GM12878 (cell line): ENCODE results near the gene LPIN3. TPM values are rescaled to one million over a fixed set of nuclear protein-coding genes. Genes with fewer than 3 reads are reported as not detected.

ENCODE experiments used
- ATAC-seq: fragments of 200-7000 bp; cut with Tn5 transposase; 3 replicates; pipeline ENCODE4 v1.9.1; 2020; ENCODE audit warnings: mild to moderate bottlenecking, moderate library complexity
- BruUV-seq: library from RNA; stranded (reverse); fragments of 400-500 nt; replicated peaks from 2 replicates; lab custom pipeline; 2021; lab: Mats Ljungman, UMichigan
- CTCF ChIA-PET: fragments of 300-600 bp; sonication (Branson Sonifier 250); formaldehyde crosslinking; extraction: SDS; loops from one replicate; lab custom pipeline; 2021; ENCODE audit warnings: inconsistent platforms; lab: Yijun Ruan, JAX
- POLR2A ChIA-PET: fragments of 350-600 bp; formaldehyde crosslinking; extraction: SDS; loops from one replicate; lab custom pipeline; 2021; ENCODE audit warnings: inconsistent platforms; lab: Charles Lee
- RAD21 ChIA-PET: fragments of 300-600 bp; sonication (Branson Sonifier 250); formaldehyde crosslinking; loops from one replicate; lab custom pipeline; 2023; ENCODE audit warnings: antibody characterized with exemption; ENCODE audit not compliant: unreplicated experiment; lab: Charles Lee
- SMC1A ChIA-PET: fragments of 300-600 bp; sonication (Branson Sonifier 250); formaldehyde crosslinking; loops from one replicate; lab custom pipeline; 2023; ENCODE audit not compliant: unreplicated experiment, uncharacterized antibody; lab: Charles Lee
- DNase-seq: peaks from one replicate; pipeline ENCODE4 v3.0.0-alpha.2; 2011; ENCODE audit warnings: low read depth, low spot score
- FAIRE-seq: peaks from 3 replicates; lab custom pipeline; 2011; peaks lifted over from hg19 to GRCh38; lab: Jason Lieb, UNC
- H2AFZ ChIP-seq: 2 replicates; pipeline ENCODE4 v1.6.0; 2011; ENCODE audit warnings: low read depth, low read length, control low read depth; ENCODE audit not compliant: control insufficient read depth
- H3K27ac ChIP-seq: 2 replicates; pipeline ENCODE4 v1.5.1; 2011; ENCODE audit warnings: control low read depth; ENCODE audit not compliant: control insufficient read depth, insufficient read depth
- H3K27me3 ChIP-seq, 2 experiments: replicated peaks in 1 of 2; 2 replicates each; pipeline versions ENCODE4 v1.6.0 to v1.6.1; 2011; ENCODE audit warnings: low read length in 1 of 2; ENCODE audit not compliant: control insufficient read depth in 2 of 2, insufficient read depth in 2 of 2
- H3K36me3 ChIP-seq, 2 experiments: 2 replicates each; pipeline ENCODE4 v1.5.1; 2011; ENCODE audit warnings: low read length in 1 of 2; ENCODE audit not compliant: control insufficient read depth in 2 of 2, insufficient read depth in 2 of 2
- H3K4me1 ChIP-seq: 2 replicates; pipeline ENCODE4 v1.6.1; 2011; ENCODE audit warnings: mild to moderate bottlenecking, low read length, moderate library complexity, mixed read lengths; ENCODE audit not compliant: control insufficient read depth, insufficient read depth
- H3K4me2 ChIP-seq: 2 replicates; pipeline ENCODE4 v1.6.0; 2011; ENCODE audit warnings: control low read depth; ENCODE audit not compliant: control insufficient read depth, insufficient read depth
- H3K4me3 ChIP-seq: fragments of 200-600 bp; sonication (generic); 2 replicates; pipeline ENCODE4 v1.5.1; 2016
- H3K79me2 ChIP-seq: 2 replicates; pipeline ENCODE4 v1.6.0; 2011; ENCODE audit warnings: low read length; ENCODE audit not compliant: control insufficient read depth, insufficient read depth
- H3K9ac ChIP-seq: 2 replicates; pipeline ENCODE4 v1.8.0; 2011; ENCODE audit warnings: low read length, control low read depth, mixed read lengths; ENCODE audit not compliant: control insufficient read depth, insufficient read depth
- H3K9me3 ChIP-seq: replicated peaks from 3 replicates; pipeline ENCODE4 v1.5.1; 2011; ENCODE audit warnings: mild to moderate bottlenecking, low read length; ENCODE audit not compliant: control insufficient read depth, insufficient read depth
- H4K20me1 ChIP-seq: 2 replicates; pipeline ENCODE4 v1.6.0; 2011; ENCODE audit not compliant: control insufficient read depth, insufficient read depth
- CREM ChIP-seq: IDR thresholded peaks from 2 replicates; pipeline ENCODE4 v1.6.1; 2014; ENCODE audit warnings: antibody characterized with exemption, low read depth
- FOXK2 ChIP-seq: fragments of 450-650 bp; IDR thresholded peaks from 2 replicates; pipeline ENCODE4 v1.6.1; 2017; ENCODE audit warnings: mild to moderate bottlenecking, moderate library complexity
- IKZF2 ChIP-seq, 2 experiments: fragments of 450-650 bp; IDR thresholded peaks; 2 replicates each; pipeline ENCODE4 v1.6.1; 2017; ENCODE audit warnings: mild to moderate bottlenecking in 2 of 2, moderate library complexity in 2 of 2
- KDM1A ChIP-seq: fragments of 200-600 bp; sonication (generic); IDR thresholded peaks from 2 replicates; pipeline ENCODE4 v1.6.1; 2016; ENCODE audit warnings: borderline replicate concordance
- NFIC ChIP-seq: IDR thresholded peaks from 2 replicates; pipeline ENCODE4 v1.6.1; 2012; ENCODE audit warnings: low read depth, mild to moderate bottlenecking, inconsistent platforms, low read length, moderate library complexity
- RAD51 ChIP-seq: fragments of 450-650 bp; IDR thresholded peaks from 2 replicates; pipeline ENCODE4 v1.6.1; 2016; ENCODE audit warnings: moderate library complexity, mild to moderate bottlenecking, inconsistent platforms
- TCF7 ChIP-seq: IDR thresholded peaks from 2 replicates; pipeline ENCODE4 v1.6.1; 2014; ENCODE audit warnings: antibody characterized with exemption, borderline replicate concordance
- YBX1 ChIP-seq: fragments of 450-650 bp; IDR thresholded peaks from 2 replicates; pipeline ENCODE4 v1.6.1; 2016; ENCODE audit warnings: antibody characterized with exemption
- ZBED1 ChIP-seq: IDR thresholded peaks from 2 replicates; pipeline ENCODE4 v1.6.1; 2016; ENCODE audit warnings: borderline replicate concordance
- ZSCAN29 ChIP-seq: fragments of 450-650 bp; IDR thresholded peaks from 2 replicates; pipeline ENCODE4 v1.6.1; 2017; ENCODE audit warnings: mild to moderate bottlenecking, moderate library complexity
- WGBS: methylation state at CpG from one replicate; pipeline ENCODE4 v1.1.6; 2016; ENCODE audit warnings: low lambda C conversion rate; ENCODE audit not compliant: insufficient replicate concordance, insufficient coverage; ENCODE audit errors: missing lambda C conversion rate; 5-methylcytosine and 5-hydroxymethylcytosine counted together
- in situ Hi-C: fragments of 300-500 bp; cut with MboI; formaldehyde crosslinking; loops from 9 replicates; pipeline ENCODE4 v1.14.3; 2018; ENCODE audit warnings: mixed read lengths
- intact Hi-C: fragments of 100-400 bp; cut with micrococcal nuclease; formaldehyde crosslinking; loops from one replicate; pipeline ENCODE4 v1.14.2; 2022; ENCODE audit not compliant: unreplicated experiment
- polyA plus RNA-seq, 11 experiments: library from polyadenylated mRNA; depleted of rRNA in 4 of 11; unstranded in 6 of 11; stranded (reverse) in 5 of 11; fragments of >200 nt; fragmentation: Nextera tagmentation in 4 of 11; fragmentation: Illumina TruSeq in 1 of 11; extraction: Ambion mirVana in 4 of 11; extraction: Trizol in 1 of 11; gene quantifications; 1 replicate in 1 of 11; 2 replicates in 10 of 11; pipeline versions ENCODE4 v1.2.1 to v1.2.3, GENCODE V29; 2011 to 2016; ENCODE audit warnings: inconsistent platforms in 2 of 11, missing spikeins in 2 of 11, low read depth in 1 of 11
- total RNA-seq, 4 experiments: library from RNA; depleted of rRNA in 3 of 4; stranded (reverse); fragments of >200 nt in 3 of 4; fragmentation: Illumina TruSeq in 1 of 4; extraction: Trizol in 1 of 4; gene quantifications; 2 replicates each; pipeline versions ENCODE4 v1.2.1 to v1.2.3, GENCODE V29; 2013 to 2021
- TF ChIP-seq, protein P1 (sequence below): fragments of 450-650 bp; formaldehyde crosslinking; IDR thresholded peaks from 2 replicates; pipeline ENCODE4 v1.5.0; 2022; ENCODE audit warnings: mild to moderate bottlenecking, missing genetic modification characterization
- TF ChIP-seq, protein P2 (sequence below): fragments of 450-650 bp; IDR thresholded peaks from 2 replicates; pipeline ENCODE4 v1.6.1; 2017; ENCODE audit warnings: borderline replicate concordance
- TF ChIP-seq, protein P3 (sequence below): IDR thresholded peaks from 2 replicates; pipeline ENCODE4 v1.6.1; 2011; ENCODE audit warnings: low read depth, low read length, improper control_type of control experiment, borderline replicate concordance

LPIN3 gene
- total and polyA plus RNA-seq, 10 of the 15 experiments (the other 5 are each of a cell fraction or from before 2014, with no cell fraction given), result 0.13 to 1.3 (median 0.51) TPM

DNA sequence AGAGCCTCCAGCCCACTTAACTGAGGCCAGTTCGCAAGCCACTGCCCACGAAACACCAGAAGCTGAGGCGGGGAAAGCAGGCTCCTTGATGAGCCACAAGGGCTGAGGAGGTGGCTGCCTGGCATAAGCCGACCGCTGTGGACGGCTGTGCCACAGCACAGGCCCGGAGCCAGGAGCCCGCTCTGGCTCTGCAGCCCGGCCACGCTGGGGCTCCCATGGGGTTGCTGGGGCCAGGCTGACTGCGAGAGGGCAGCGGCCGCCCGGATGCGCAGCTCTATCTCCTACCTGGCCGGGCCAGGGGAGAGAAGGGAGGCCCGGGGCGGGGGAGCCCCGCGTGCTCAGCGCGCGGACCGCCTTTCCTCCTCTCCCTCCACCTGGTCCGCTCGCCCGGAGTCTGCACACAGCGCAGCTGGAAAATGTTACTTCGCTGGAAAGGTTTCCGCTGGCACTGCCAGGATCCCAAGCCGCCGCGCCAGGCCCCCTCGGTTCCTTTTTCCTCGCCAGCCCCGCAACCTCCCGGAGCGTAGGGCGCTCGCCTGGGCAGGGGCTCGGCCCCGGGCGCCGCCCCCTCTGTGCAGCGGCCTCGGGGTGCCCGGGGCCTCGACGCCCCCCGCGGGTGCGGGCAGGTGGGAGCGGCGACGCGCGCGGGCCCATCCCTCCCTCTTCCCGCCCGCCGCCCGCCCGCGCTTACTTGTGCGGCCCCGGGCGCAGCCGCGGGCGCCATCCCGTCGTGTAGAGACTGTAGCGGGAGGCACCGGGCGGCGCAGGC, 25.3 kb downstream of the LPIN3 start (continued):
- TF ChIP-seq, protein P1, sequence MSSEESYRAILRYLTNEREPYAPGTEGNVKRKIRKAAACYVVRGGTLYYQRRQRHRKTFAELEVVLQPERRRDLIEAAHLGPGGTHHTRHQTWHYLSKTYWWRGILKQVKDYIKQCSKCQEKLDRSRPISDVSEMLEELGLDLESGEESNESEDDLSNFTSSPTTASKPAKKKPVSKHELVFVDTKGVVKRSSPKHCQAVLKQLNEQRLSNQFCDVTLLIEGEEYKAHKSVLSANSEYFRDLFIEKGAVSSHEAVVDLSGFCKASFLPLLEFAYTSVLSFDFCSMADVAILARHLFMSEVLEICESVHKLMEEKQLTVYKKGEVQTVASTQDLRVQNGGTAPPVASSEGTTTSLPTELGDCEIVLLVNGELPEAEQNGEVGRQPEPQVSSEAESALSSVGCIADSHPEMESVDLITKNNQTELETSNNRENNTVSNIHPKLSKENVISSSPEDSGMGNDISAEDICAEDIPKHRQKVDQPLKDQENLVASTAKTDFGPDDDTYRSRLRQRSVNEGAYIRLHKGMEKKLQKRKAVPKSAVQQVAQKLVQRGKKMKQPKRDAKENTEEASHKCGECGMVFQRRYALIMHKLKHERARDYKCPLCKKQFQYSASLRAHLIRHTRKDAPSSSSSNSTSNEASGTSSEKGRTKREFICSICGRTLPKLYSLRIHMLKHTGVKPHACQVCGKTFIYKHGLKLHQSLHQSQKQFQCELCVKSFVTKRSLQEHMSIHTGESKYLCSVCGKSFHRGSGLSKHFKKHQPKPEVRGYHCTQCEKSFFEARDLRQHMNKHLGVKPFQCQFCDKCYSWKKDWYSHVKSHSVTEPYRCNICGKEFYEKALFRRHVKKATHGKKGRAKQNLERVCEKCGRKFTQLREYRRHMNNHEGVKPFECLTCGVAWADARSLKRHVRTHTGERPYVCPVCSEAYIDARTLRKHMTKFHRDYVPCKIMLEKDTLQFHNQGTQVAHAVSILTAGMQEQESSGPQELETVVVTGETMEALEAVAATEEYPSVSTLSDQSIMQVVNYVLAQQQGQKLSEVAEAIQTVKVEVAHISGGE (CRISPR knock-in tag), result no peak
- no peak for TF ChIP-seq RAD51

DNA sequence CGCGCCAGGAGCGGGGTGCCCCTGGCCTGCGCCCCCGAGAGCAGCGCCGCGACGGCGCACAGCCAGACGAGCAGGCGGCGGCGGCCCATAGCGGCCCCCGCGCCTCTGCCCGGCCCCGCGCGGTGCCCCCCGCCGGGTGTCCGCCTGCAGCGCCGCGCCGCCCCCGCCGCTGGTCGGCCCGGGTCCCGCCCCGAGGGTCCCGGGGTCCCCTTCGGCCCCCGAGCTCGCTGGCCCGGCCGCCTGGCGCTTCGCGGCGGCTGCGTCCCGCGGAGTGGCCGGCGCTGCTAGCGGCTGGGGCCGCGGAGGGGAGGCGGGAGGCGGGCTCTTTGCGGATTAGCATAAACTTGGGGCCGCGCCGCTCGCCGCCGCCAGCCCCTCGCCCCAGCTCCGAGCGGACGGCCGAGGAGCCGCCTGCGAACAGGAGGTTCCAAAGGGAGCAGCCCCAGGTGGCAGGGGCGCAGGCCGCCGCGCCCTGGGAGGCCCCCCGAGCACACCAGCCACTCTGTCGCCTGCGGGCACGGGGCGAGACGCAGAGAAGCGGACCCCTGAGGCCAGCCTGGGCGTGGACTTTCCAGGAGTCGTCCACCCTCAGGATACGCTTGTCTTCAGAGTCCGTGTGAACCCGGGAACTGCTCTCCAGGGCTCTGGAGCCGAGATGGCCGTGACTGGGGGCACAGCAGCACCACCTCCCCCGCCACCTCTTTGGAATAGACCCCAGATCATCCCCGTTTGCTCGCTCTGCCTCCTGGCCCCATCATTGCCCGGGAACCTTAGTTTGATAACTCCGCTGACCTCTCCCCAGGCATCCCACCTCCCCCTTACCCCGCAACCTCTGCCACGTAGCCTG, 26.1 kb downstream of the LPIN3 start, which contains the start of gene EMILIN3:
Gene EMILIN3, minus strand, starts transcription at position 273 of the 847 bp plus-strand sequence. Its CDS starts 184 bp downstream, at position 89.
- in situ Hi-C loops, result no loop called here
- no TSS peak for BruUV-seq
- ChIA-PET SMC1A (no interaction called here), CTCF (no interaction called here), RAD21 (no interaction called here), POLR2A (no interaction called here)
- WGBS, result 17% methylated on average over 52 of the region's 93 CpGs
- Histone ChIP-seq H3K79me2 (no peaks in the 10 kb centered on the region), H3K36me3 (no peaks in the 10 kb centered on the region), H3K9me3 (no peaks in the 10 kb centered on the region), H2AFZ (no peak within 1 kb of the TSS), H3K4me3 (no peak within 1 kb of the TSS), H3K27me3 (peaks cover 0 to 15% of the 10 kb centered on the region in 2 experiments), H3K4me2 (no peak within 1 kb of the TSS), H3K27ac (no peak within 1 kb of the TSS), H3K9ac (no peak within 1 kb of the TSS), H3K4me1 (peaks cover 14% of the 10 kb centered on the region), H4K20me1 (no peaks in the 10 kb centered on the region)
- intact Hi-C loops, result no loop called here
- DNase-seq (no peak), FAIRE-seq (no peak), ATAC-seq (no peak)
- TF ChIP-seq ZBED1 (no peak), YBX1 (no peak), ZSCAN29 (no peak), NFIC (no peak), CREM (no peak), IKZF2 (IDR thresholded peaks at IDR 0.05) (no peak), KDM1A (no peak), TCF7 (no peak), FOXK2 (no peak)
- TF ChIP-seq, protein P2, sequence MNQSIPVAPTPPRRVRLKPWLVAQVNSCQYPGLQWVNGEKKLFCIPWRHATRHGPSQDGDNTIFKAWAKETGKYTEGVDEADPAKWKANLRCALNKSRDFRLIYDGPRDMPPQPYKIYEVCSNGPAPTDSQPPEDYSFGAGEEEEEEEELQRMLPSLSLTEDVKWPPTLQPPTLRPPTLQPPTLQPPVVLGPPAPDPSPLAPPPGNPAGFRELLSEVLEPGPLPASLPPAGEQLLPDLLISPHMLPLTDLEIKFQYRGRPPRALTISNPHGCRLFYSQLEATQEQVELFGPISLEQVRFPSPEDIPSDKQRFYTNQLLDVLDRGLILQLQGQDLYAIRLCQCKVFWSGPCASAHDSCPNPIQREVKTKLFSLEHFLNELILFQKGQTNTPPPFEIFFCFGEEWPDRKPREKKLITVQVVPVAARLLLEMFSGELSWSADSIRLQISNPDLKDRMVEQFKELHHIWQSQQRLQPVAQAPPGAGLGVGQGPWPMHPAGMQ, result no peak
- TF ChIP-seq, protein P3, sequence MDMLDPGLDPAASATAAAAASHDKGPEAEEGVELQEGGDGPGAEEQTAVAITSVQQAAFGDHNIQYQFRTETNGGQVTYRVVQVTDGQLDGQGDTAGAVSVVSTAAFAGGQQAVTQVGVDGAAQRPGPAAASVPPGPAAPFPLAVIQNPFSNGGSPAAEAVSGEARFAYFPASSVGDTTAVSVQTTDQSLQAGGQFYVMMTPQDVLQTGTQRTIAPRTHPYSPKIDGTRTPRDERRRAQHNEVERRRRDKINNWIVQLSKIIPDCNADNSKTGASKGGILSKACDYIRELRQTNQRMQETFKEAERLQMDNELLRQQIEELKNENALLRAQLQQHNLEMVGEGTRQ, result no peak
